ENCODE data around the gene CMTR2. TPM values are rescaled to one million over a fixed set of nuclear protein-coding genes. Genes with fewer than 3 reads are reported as not detected.
A peak's percentile ranks its signal among the peaks of the same experiment; 100 is the strongest.

CMTR2 gene
- total and polyA plus RNA-seq, 2 experiments from 2014 or later = 11.4 to 43.2 TPM

GRCh38 chr16:71287911-71288310, 1.3 kb downstream of the CMTR2 start:
- peaks cover 29% of the 10 kb centered on the region for H3K79me2 ChIP-seq
- H3K9me3 ChIP-seq (ENCODE audit: low read depth) = no peaks in the 10 kb centered on the region
- H4K20me1 ChIP-seq (ENCODE audit: insufficient read depth, poor library complexity, severe bottlenecking) = no peaks in the 10 kb centered on the region
- H3K9me2 ChIP-seq (replicated peaks; ENCODE audit: insufficient read depth) = no peaks in the 10 kb centered on the region
- H3K36me3 ChIP-seq (replicated peaks; ENCODE audit: insufficient read depth, low read depth) = peaks cover 3% of the 10 kb centered on the region
- TF ChIP-seq EZH2phosphoT487 (IDR thresholded peaks at IDR 0.05; ENCODE audit: low read depth, severe bottlenecking, unreplicated experiment) (no peak), CTCF (IDR thresholded peaks at IDR 0.05; ENCODE audit: poor library complexity) (no peak), EZH2 (IDR thresholded peaks at IDR 0.05; ENCODE audit: borderline replicate concordance) (no peak)
- WGBS (ENCODE audit: low lambda C conversion rate, missing lambda C conversion rate) = 58% methylated on average over 3 of the region's 3 CpGs
- peak overlapping the region; percentile 93 for H3K27ac ChIP-seq
- peak; percentile 26 for DNase-seq (ENCODE audit: low spot score)
- peaks cover 18% of the 10 kb centered on the region for H3K4me1 ChIP-seq (ENCODE audit: insufficient read depth)
- peak overlapping the region; percentile 83 for H3K4me2 ChIP-seq
- H2AFZ ChIP-seq = no peak overlapping the region
- H3K27me3 ChIP-seq = no peaks in the 10 kb centered on the region
- H3K4me3 ChIP-seq = peak overlapping the region; percentile 41

- H3K4me3 ChIP-seq = no peak overlapping the region
- no peak overlapping the region for H2AFZ ChIP-seq
- peaks cover 3% of the 10 kb centered on the region for H3K36me3 ChIP-seq (replicated peaks; ENCODE audit: insufficient read depth, low read depth)
- no peak for DNase-seq (ENCODE audit: low spot score)
- peaks cover 18% of the 10 kb centered on the region for H3K4me1 ChIP-seq (ENCODE audit: insufficient read depth)
- H3K27ac ChIP-seq = peak overlapping the region; percentile 93
- H3K9me3 ChIP-seq (ENCODE audit: low read depth) = no peaks in the 10 kb centered on the region
- H3K4me2 ChIP-seq = peak overlapping the region; percentile 83
- H3K79me2 ChIP-seq = peaks cover 29% of the 10 kb centered on the region
- H3K9me2 ChIP-seq (replicated peaks; ENCODE audit: insufficient read depth) = no peaks in the 10 kb centered on the region
- 88% methylated on average over 2 of the region's 2 CpGs for WGBS (ENCODE audit: low lambda C conversion rate, missing lambda C conversion rate)
- H4K20me1 ChIP-seq (ENCODE audit: insufficient read depth, poor library complexity, severe bottlenecking) = no peaks in the 10 kb centered on the region
- H3K27me3 ChIP-seq = no peaks in the 10 kb centered on the region
- TF ChIP-seq EZH2 (IDR thresholded peaks at IDR 0.05; ENCODE audit: borderline replicate concordance) (no peak), EZH2phosphoT487 (IDR thresholded peaks at IDR 0.05; ENCODE audit: low read depth, severe bottlenecking, unreplicated experiment) (no peak), CTCF (IDR thresholded peaks at IDR 0.05; ENCODE audit: poor library complexity) (no peak)
Measured at GRCh38 chr16:71287454-71287853, 1.7 kb downstream of the CMTR2 start.

GRCh38 chr16:71283612-71284011, 5.6 kb downstream of the CMTR2 start:
- no peak for DNase-seq (ENCODE audit: low spot score)
- Histone ChIP-seq H3K27me3 (no peaks in the 10 kb centered on the region), H3K9me3 (ENCODE audit: low read depth) (no peaks in the 10 kb centered on the region), H3K9me2 (replicated peaks; ENCODE audit: insufficient read depth) (no peaks in the 10 kb centered on the region), H3K4me1 (ENCODE audit: insufficient read depth) (peaks cover 18% of the 10 kb centered on the region), H3K27ac (no peak overlapping the region), H3K4me2 (no peak overlapping the region), H3K4me3 (no peak overlapping the region), H3K79me2 (peaks cover 29% of the 10 kb centered on the region), H3K36me3 (replicated peaks; ENCODE audit: insufficient read depth, low read depth) (peaks cover 3% of the 10 kb centered on the region), H2AFZ (no peak overlapping the region), H4K20me1 (ENCODE audit: insufficient read depth, poor library complexity, severe bottlenecking) (no peaks in the 10 kb centered on the region)
- WGBS (ENCODE audit: low lambda C conversion rate, missing lambda C conversion rate) = 96% methylated on average over 2 of the region's 2 CpGs
- TF ChIP-seq EZH2phosphoT487 (IDR thresholded peaks at IDR 0.05; ENCODE audit: low read depth, severe bottlenecking, unreplicated experiment) (no peak), EZH2 (IDR thresholded peaks at IDR 0.05; ENCODE audit: borderline replicate concordance) (no peak), CTCF (IDR thresholded peaks at IDR 0.05; ENCODE audit: poor library complexity) (no peak)

- Histone ChIP-seq H2AFZ (no peak overlapping the region), H3K79me2 (peaks cover 24% of the 10 kb centered on the region), H3K27me3 (no peaks in the 10 kb centered on the region), H3K9me3 (ENCODE audit: low read depth) (no peaks in the 10 kb centered on the region), H3K4me3 (no peak overlapping the region), H3K9me2 (replicated peaks; ENCODE audit: insufficient read depth) (no peaks in the 10 kb centered on the region), H3K27ac (no peak overlapping the region), H3K4me1 (ENCODE audit: insufficient read depth) (peaks cover 11% of the 10 kb centered on the region), H3K36me3 (replicated peaks; ENCODE audit: insufficient read depth, low read depth) (peaks cover 3% of the 10 kb centered on the region), H4K20me1 (ENCODE audit: insufficient read depth, poor library complexity, severe bottlenecking) (no peaks in the 10 kb centered on the region), H3K4me2 (no peak overlapping the region)
- TF ChIP-seq CTCF (IDR thresholded peaks at IDR 0.05; ENCODE audit: poor library complexity) (no peak), EZH2 (IDR thresholded peaks at IDR 0.05; ENCODE audit: borderline replicate concordance) (no peak), EZH2phosphoT487 (IDR thresholded peaks at IDR 0.05; ENCODE audit: low read depth, severe bottlenecking, unreplicated experiment) (no peak)
- DNase-seq (ENCODE audit: low spot score) = no peak
- WGBS (ENCODE audit: low lambda C conversion rate, missing lambda C conversion rate) = 95% methylated on average over 3 of the region's 3 CpGs
Measured at GRCh38 chr16:71282943-71283342, 6.3 kb downstream of the CMTR2 start.

Data from hepatocyte (in vitro differentiated cells).